GM06990 (cell line): ENCODE results near the gene CCDC85C.

Experiments used
- DNase-seq: peaks from one replicate; pipeline ENCODE4 v3.0.0-alpha.2; 2011; ENCODE audit not compliant: insufficient read length; ENCODE audit errors: extremely low read depth
- H3K27me3 ChIP-seq: replicated peaks from 2 replicates; pipeline ENCODE4 v1.6.0; 2011; ENCODE audit warnings: low read length; ENCODE audit not compliant: control insufficient read depth, insufficient read depth
- H3K36me3 ChIP-seq: 2 replicates; pipeline ENCODE4 v1.5.1; 2011; ENCODE audit warnings: low read length; ENCODE audit not compliant: control insufficient read depth, insufficient read depth
- H3K4me3 ChIP-seq: replicated peaks from 2 replicates; pipeline ENCODE4 v1.5.1; 2011; ENCODE audit warnings: low read depth, mild to moderate bottlenecking, control low read depth, low read length
- TF ChIP-seq, protein P1 (sequence below): IDR thresholded peaks from 2 replicates; pipeline ENCODE4 v1.5.1; 2011; ENCODE audit warnings: low read length, control low read depth, mild to moderate bottlenecking, inconsistent platforms; ENCODE audit not compliant: insufficient read depth, poor library complexity, severe bottlenecking

Gene CCDC85C

DNA sequence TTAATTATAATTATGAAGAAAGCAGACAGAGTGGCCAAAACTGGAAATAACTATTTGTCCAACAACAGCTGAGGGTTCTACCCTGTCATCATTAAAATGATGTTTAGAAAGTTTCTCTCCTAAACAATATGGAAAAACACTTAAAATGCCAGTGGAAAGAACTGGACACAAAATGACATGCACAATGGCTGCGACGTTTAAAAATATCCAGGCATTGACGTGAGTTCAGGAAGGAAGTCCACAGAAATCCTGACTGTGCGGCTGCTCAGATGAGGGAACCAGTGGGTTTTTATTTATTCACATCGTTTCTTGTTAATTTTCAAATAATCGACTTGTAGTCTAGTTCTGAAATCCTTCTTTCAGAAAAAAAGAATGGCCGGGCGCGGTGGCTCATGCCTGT is 64.5 kb downstream of the CCDC85C start:
- Histone ChIP-seq H3K4me3 (no peak overlapping the region), H3K36me3 (no peaks in the 10 kb centered on the region), H3K27me3 (peaks cover 1% of the 10 kb centered on the region; the same call in 1 of the 2 replicates)
- TF ChIP-seq, protein P1, sequence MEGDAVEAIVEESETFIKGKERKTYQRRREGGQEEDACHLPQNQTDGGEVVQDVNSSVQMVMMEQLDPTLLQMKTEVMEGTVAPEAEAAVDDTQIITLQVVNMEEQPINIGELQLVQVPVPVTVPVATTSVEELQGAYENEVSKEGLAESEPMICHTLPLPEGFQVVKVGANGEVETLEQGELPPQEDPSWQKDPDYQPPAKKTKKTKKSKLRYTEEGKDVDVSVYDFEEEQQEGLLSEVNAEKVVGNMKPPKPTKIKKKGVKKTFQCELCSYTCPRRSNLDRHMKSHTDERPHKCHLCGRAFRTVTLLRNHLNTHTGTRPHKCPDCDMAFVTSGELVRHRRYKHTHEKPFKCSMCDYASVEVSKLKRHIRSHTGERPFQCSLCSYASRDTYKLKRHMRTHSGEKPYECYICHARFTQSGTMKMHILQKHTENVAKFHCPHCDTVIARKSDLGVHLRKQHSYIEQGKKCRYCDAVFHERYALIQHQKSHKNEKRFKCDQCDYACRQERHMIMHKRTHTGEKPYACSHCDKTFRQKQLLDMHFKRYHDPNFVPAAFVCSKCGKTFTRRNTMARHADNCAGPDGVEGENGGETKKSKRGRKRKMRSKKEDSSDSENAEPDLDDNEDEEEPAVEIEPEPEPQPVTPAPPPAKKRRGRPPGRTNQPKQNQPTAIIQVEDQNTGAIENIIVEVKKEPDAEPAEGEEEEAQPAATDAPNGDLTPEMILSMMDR = no peak
- DNase-seq = no peak

DNA sequence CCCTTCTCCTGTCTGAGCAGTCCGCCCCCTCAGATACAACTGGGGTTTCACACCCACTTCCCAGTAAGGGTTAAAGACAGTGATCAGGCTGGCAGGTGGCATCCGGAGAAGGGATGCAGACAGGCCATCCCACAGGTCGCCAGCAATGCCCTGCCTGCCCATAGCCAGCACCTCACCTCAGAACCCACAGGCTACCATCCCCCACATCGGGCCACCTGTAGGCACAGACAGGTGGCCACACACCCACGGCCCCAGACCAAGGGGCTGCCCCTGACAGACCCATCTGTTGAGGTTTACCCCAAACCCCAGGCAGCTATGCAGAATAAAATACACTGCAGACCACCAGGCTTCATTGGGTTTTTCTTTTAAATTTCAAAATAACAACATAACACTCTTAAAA is 65.3 kb downstream of the CCDC85C start:
- Histone ChIP-seq H3K36me3 (no peaks in the 10 kb centered on the region), H3K4me3 (no peak overlapping the region), H3K27me3 (peaks cover 3% of the 10 kb centered on the region; the same call in 1 of the 2 replicates)
- DNase-seq = no peak
- TF ChIP-seq, protein P1 = no peak

DNA sequence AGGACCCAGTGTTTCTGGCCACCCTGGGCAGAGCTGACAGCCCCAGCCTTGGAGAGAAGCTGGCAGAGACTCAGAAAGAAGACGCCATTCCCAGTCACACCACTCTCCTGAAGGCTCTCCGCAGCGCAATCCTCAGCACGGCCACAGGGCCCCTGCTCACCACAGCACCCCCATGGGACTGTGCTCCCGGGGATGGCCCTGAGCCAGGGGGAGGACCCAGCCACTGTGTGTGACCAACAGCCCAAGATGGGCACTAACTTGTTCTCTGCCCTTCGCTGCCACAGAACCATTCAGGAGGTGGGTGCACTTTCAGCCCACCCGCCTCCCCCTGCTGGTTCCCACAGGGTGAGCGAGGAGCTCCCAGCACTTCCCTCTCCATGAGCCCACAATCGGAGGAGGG is 65.7 kb downstream of the CCDC85C start:
- H3K27me3 ChIP-seq = peaks cover 3% of the 10 kb centered on the region; the same call in 1 of the 2 replicates
- no peak for DNase-seq
- TF ChIP-seq, protein P1 = no peak
- no peaks in the 10 kb centered on the region for H3K36me3 ChIP-seq
- no peak overlapping the region for H3K4me3 ChIP-seq

DNA sequence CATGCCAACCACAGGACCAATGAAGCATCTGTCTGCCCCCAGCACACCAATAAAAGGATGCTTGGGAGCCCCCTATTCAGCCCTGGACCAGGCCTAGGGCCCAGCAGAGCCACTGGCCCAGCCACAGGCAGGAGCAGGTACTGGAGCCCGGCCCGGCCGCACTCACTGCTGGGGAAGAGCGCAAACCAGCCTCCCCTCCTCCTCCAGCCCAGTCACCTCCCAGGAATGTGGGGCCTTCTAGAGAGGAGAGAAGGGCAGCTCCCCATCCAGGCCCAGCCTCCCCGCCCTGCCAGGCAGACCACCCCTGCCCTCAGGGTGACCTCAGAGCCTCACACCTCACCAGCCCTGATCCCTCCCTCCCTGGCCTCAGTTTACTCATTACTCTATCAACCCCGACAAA is 66.6 kb downstream of the CCDC85C start:
- TF ChIP-seq, protein P1 = no peak
- Histone ChIP-seq H3K27me3 (peaks cover 3% of the 10 kb centered on the region; the same call in 1 of the 2 replicates), H3K36me3 (no peaks in the 10 kb centered on the region), H3K4me3 (no peak overlapping the region)
- DNase-seq = no peak

DNA sequence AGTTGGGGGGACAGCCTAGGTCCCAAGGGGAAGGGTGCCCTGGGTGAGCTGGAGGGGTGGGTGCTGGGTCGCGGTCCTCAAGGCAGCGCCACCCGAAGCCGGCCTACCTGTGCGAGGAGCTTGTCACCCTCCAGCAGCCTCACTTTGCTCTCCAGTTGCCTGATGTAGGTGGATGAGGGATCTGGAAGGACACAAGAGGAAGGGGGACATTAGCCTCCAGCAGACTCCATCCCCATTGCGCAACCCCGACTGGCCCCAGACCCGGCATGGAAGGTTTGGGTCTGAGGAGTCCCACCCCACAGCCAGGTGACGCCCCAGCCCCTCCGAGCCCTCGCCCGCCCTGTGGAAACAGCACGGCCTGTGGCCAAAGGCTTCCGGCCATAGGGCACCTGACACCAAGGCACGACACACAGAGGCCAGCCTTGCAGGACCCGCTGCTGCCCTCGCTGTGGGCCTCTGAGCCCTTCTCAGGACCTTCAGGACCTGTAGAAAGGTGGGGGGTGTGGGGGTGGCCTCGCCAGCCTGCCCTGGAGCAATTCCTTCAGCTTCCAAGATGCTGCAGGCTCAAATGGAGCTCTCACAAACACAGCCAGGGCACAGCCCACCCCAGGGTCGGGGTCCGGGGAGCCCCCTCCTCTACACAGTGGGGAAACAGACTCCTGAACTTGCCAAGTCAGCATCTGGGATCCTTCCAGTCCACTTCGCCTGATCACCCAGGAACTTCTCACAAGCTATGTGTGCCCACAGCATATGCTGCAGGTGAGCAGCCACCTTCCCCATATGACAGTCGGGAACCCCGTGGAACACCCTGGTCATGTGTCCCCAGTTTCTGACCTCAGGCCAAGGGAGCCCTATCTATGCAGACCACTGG is 67.9 kb downstream of the CCDC85C start:
- Histone ChIP-seq H3K36me3 (no peaks in the 10 kb centered on the region), H3K27me3 (peaks cover 4% of the 10 kb centered on the region; the same call in 1 of the 2 replicates), H3K4me3 (no peak overlapping the region)
- no peak for DNase-seq
- TF ChIP-seq, protein P1 = no peak
